HepG2 (cell line): ENCODE results near the gene EVA1A. TPM values are rescaled to one million over a fixed set of nuclear protein-coding genes. Genes with fewer than 3 reads are reported as not detected.

Experiments used
- FOXK2 ChIP-seq: fragments of 450-650 bp; IDR thresholded peaks from 2 replicates; pipeline ENCODE4 v1.6.1; 2016
- HMG20B ChIP-seq: conservative IDR thresholded peaks from 2 replicates; pipeline ENCODE4 v1.6.1; 2016; ENCODE audit warnings: missing genetic modification reagents, missing compliant biosample characterization
- HNF4G ChIP-seq, 2 experiments: sonication (generic) in 1 of 2; formaldehyde crosslinking in 1 of 2; IDR thresholded peaks; 2 replicates each; pipeline versions ENCODE4 v1.4.0 to v1.6.1; 2011 to 2020; ENCODE audit warnings: borderline replicate concordance in 2 of 2, low read depth in 2 of 2, mild to moderate bottlenecking in 2 of 2, low read length in 1 of 2, missing genetic modification reagents in 1 of 2, moderate library complexity in 1 of 2
- IRF9 ChIP-seq: sonication (generic); formaldehyde crosslinking; IDR thresholded peaks from 2 replicates; pipeline ENCODE4 v1.8.0; 2022; ENCODE audit warnings: missing genetic modification reagents, mild to moderate bottlenecking, borderline replicate concordance
- PRMT3 ChIP-seq: sonication (generic); formaldehyde crosslinking; IDR thresholded peaks from 2 replicates; pipeline ENCODE4 v1.8.1; 2022; ENCODE audit warnings: low read depth, mild to moderate bottlenecking, moderate library complexity, missing genetic modification reagents, borderline replicate concordance
- RARG ChIP-seq: sonication (generic); formaldehyde crosslinking; IDR thresholded peaks from 2 replicates; pipeline ENCODE4 v1.4.0; 2020; ENCODE audit warnings: low read depth, mild to moderate bottlenecking, missing genetic modification reagents
- SAFB2 ChIP-seq: sonication (generic); formaldehyde crosslinking; IDR thresholded peaks from 2 replicates; pipeline ENCODE4 v1.5.1; 2020; ENCODE audit warnings: missing genetic modification reagents, low read depth, mild to moderate bottlenecking, borderline replicate concordance
- ZBTB2 ChIP-seq: sonication (generic); formaldehyde crosslinking; IDR thresholded peaks from 2 replicates; pipeline ENCODE4 v1.8.0; 2022; ENCODE audit warnings: low read depth, missing genetic modification reagents
- ZFP36L2 ChIP-seq: sonication (generic); formaldehyde crosslinking; IDR thresholded peaks from 2 replicates; pipeline ENCODE4 v1.4.0; 2020; ENCODE audit warnings: missing genetic modification reagents
- ZNF142 ChIP-seq: sonication (generic); formaldehyde crosslinking; IDR thresholded peaks from 2 replicates; pipeline ENCODE4 v1.4.0; 2020; ENCODE audit warnings: missing genetic modification reagents
- ZNF589 ChIP-seq: sonication (generic); formaldehyde crosslinking; conservative IDR thresholded peaks from 2 replicates; pipeline ENCODE4 v1.8.0; 2022; ENCODE audit warnings: mild to moderate bottlenecking, moderate library complexity, missing genetic modification reagents
- ZUFSP ChIP-seq: sonication (generic); formaldehyde crosslinking; IDR thresholded peaks from 2 replicates; pipeline ENCODE4 v1.9.0; 2021; ENCODE audit warnings: missing genetic modification reagents, mild to moderate bottlenecking, borderline replicate concordance
- polyA plus RNA-seq, 8 experiments: library from polyadenylated mRNA; depleted of rRNA in 3 of 8; stranded (reverse) in 7 of 8; unstranded in 1 of 8; fragments of >200 nt; fragmentation: Illumina TruSeq in 4 of 8; extraction: Trizol in 4 of 8; gene quantifications; 2 replicates each; pipeline versions ENCODE4 v1.2.1 to v1.2.3, GENCODE V29; 2011 to 2016; ENCODE audit warnings: low read depth in 4 of 8, missing spikeins in 1 of 8, mixed read lengths in 1 of 8; ENCODE audit not compliant: insufficient read depth in 1 of 8
- total RNA-seq, 5 experiments: library from RNA; depleted of rRNA; stranded (reverse); fragments of >200 nt; fragmentation: Illumina TruSeq; extraction: Trizol; gene quantifications; 2 replicates each; pipeline ENCODE4 v1.2.3, GENCODE V29; 2016; ENCODE audit warnings: low read depth in 1 of 5
- TF ChIP-seq, protein P1 (sequence below): sonication (generic); formaldehyde crosslinking; IDR thresholded peaks from 2 replicates; pipeline ENCODE4 v1.8.0; 2023; ENCODE audit warnings: mild to moderate bottlenecking, missing genetic modification reagents
- TF ChIP-seq, protein P2 (sequence below): sonication (generic); formaldehyde crosslinking; IDR thresholded peaks from 2 replicates; pipeline ENCODE4 v1.9.0; 2021; ENCODE audit warnings: missing genetic modification reagents, mild to moderate bottlenecking, borderline replicate concordance

Gene EVA1A
- total and polyA plus RNA-seq, 2 of the 13 experiments (the other 11 are each of a cell fraction or from before 2014, with no cell fraction given), result 57.5 to 57.8 TPM

DNA sequence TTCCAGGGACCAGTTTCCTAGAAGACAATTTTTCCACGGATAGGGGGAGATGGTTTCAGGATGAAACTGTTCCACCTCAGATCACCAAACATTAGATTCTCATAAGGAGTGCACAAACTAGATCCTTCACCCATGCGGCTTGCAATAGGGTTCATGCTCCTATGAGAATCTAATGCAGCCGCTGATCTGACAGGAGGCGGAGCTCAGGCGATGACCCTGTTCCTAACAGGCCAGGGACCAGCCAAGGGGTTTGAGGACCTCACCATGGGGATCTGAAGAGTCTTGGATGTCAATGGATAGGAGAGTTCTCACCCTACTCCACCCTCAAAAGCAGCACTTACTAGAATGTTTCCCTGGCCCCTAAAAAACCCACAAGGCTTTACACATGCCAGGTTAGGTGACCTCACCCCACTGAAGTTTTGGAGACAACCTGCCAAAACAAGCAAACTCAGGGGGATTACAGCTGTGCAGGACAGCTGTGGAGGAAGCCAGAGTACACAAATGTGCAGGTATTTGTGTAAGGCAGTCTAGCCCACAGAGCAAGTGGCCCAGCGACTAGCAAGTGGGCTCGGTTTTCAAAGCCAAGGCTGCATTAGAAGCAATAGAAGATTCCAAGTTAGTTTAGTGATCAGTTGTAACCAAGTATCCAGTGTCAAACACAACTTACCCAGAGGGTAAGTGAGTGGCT is 3.9 kb downstream of the EVA1A start (continued):
- TF ChIP-seq ZBTB2 (CRISPR knock-in tag), result no peak
- no peak for TF ChIP-seq ZNF589 (CRISPR knock-in tag)
- TF ChIP-seq, protein P1, sequence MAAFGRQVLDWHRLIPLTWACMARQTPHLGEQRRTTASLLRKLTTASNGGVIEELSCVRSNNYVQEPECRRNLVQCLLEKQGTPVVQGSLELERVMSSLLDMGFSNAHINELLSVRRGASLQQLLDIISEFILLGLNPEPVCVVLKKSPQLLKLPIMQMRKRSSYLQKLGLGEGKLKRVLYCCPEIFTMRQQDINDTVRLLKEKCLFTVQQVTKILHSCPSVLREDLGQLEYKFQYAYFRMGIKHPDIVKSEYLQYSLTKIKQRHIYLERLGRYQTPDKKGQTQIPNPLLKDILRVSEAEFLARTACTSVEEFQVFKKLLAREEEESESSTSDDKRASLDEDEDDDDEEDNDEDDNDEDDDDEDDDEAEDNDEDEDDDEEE (CRISPR knock-in tag), result no peak
- no peak for TF ChIP-seq ZUFSP (CRISPR knock-in tag)
- no peak for TF ChIP-seq ZFP36L2 (CRISPR knock-in tag)
- TF ChIP-seq PRMT3 (CRISPR knock-in tag), result no peak
- TF ChIP-seq HNF4G (IDR thresholded peaks at IDR 0.05; ENCODE audit: borderline replicate concordance, low read depth, low read length), result no peak
- TF ChIP-seq HNF4G (CRISPR knock-in tag; IDR thresholded peaks at IDR 0.05; ENCODE audit: borderline replicate concordance, low read depth), result no peak
- no peak for TF ChIP-seq FOXK2
- TF ChIP-seq IRF9 (CRISPR knock-in tag), result no peak
- TF ChIP-seq, protein P2, sequence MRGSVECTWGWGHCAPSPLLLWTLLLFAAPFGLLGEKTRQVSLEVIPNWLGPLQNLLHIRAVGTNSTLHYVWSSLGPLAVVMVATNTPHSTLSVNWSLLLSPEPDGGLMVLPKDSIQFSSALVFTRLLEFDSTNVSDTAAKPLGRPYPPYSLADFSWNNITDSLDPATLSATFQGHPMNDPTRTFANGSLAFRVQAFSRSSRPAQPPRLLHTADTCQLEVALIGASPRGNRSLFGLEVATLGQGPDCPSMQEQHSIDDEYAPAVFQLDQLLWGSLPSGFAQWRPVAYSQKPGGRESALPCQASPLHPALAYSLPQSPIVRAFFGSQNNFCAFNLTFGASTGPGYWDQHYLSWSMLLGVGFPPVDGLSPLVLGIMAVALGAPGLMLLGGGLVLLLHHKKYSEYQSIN (CRISPR knock-in tag), result no peak
- no peak for TF ChIP-seq RARG (CRISPR knock-in tag)
- TF ChIP-seq HMG20B (CRISPR knock-in tag), result no peak
- no peak for TF ChIP-seq ZNF142
- no peak for TF ChIP-seq SAFB2 (CRISPR knock-in tag)
